H1 (cell line): ENCODE results near the gene CPLANE1.

Experiments
- CHD2 ChIP-seq: IDR thresholded peaks from 2 replicates; pipeline ENCODE4 v1.6.1; 2012; ENCODE audit warnings: low read length, improper control_type of control experiment
- EZH2 ChIP-seq: fragments of 200-600 bp; sonication (generic); IDR thresholded peaks from 2 replicates; pipeline ENCODE4 v1.7.1; 2012; ENCODE audit warnings: low read depth, mild to moderate bottlenecking, moderate library complexity, low read length, inconsistent platforms; ENCODE audit not compliant: severe bottlenecking
- HDAC2 ChIP-seq, 2 experiments: fragments of 300-600 bp in 1 of 2; sonication (generic) in 1 of 2; IDR thresholded peaks; 2 replicates each; pipeline ENCODE4 v1.6.1; 2011 to 2012; ENCODE audit warnings: low read depth in 2 of 2, low read length in 2 of 2, mild to moderate bottlenecking in 2 of 2, moderate library complexity in 2 of 2, borderline replicate concordance in 1 of 2, inconsistent platforms in 1 of 2
- JUN ChIP-seq: IDR thresholded peaks from 2 replicates; pipeline ENCODE4 v1.6.1; 2011; ENCODE audit warnings: low read depth, mild to moderate bottlenecking, improper control_type of control experiment, low read length
- POLR2A ChIP-seq, 2 experiments: IDR thresholded peaks; 1 replicate in 1 of 2; 2 replicates in 1 of 2; pipeline ENCODE4 v1.6.1; 2011; ENCODE audit warnings: low read depth in 2 of 2, low read length in 2 of 2, mild to moderate bottlenecking in 2 of 2; ENCODE audit errors: control extremely low read depth in 1 of 2
- POU5F1 ChIP-seq: IDR thresholded peaks from 2 replicates; pipeline ENCODE4 v1.6.1; 2011; ENCODE audit warnings: low read depth, mild to moderate bottlenecking, low read length, moderate library complexity
- RFX5 ChIP-seq: IDR thresholded peaks from 2 replicates; pipeline ENCODE4 v1.6.1; 2011; ENCODE audit warnings: low read depth, low read length, improper control_type of control experiment, borderline replicate concordance
- RXRA ChIP-seq: IDR thresholded peaks from 2 replicates; pipeline ENCODE4 v1.6.1; 2011; ENCODE audit warnings: low read depth, mild to moderate bottlenecking, low read length, moderate library complexity; ENCODE audit not compliant: insufficient read depth
- TAF7 ChIP-seq: optimal IDR thresholded peaks from 2 replicates; pipeline ENCODE3; 2011; ENCODE audit warnings: low read depth, mild to moderate bottlenecking, inconsistent platforms, low read length, moderate library complexity, borderline replicate concordance
- TBP ChIP-seq: IDR thresholded peaks from 2 replicates; pipeline ENCODE4 v1.6.1; 2011; ENCODE audit warnings: low read depth, low read length, improper control_type of control experiment
- TF ChIP-seq, protein P1 (sequence below), 3 experiments: IDR thresholded peaks; 1 replicate in 2 of 3; 2 replicates in 1 of 3; pipeline versions ENCODE4 v1.5.1 to v1.6.1; 2011; ENCODE audit warnings: low read length in 3 of 3, mild to moderate bottlenecking in 3 of 3, inconsistent platforms in 2 of 3, low read depth in 1 of 3, moderate library complexity in 1 of 3; ENCODE audit not compliant: insufficient read depth in 1 of 3; ENCODE audit errors: control extremely low read depth in 1 of 3

DNA sequence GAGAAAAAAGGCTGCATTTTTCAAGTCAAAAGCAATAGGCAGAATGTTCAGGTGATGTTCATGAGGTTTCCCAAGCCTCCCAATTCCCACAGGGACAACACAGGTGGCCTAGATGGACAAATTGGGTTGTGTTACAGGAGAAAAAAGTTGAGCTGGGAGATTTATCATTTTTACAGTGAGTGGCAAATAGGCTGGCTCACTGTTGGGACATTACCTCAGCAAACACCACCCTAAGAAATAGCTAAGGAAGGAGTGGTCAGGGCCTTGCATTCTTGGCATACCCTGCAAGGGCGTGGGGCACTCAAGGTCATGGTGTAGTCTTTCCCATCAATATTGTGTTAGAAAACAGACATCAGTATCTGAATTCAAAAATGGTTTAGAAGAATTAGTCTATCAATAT lies 23.3 kb upstream of the CPLANE1 start:
- TF ChIP-seq EZH2 (no peak), HDAC2 (IDR thresholded peaks at IDR 0.05; ENCODE audit: borderline replicate concordance in 1 of 2, low read depth in 2 of 2, low read length in 2 of 2) (no peak), JUN (no peak), RFX5 (no peak), RXRA (no peak), POLR2A (IDR thresholded peaks at IDR 0.05; ENCODE audit: control extremely low read depth in 1 of 2, low read depth in 2 of 2, low read length in 2 of 2) (no peak), POU5F1 (no peak), TAF7 (no peak), TBP (no peak), CHD2 (no peak)
- TF ChIP-seq, protein P1, sequence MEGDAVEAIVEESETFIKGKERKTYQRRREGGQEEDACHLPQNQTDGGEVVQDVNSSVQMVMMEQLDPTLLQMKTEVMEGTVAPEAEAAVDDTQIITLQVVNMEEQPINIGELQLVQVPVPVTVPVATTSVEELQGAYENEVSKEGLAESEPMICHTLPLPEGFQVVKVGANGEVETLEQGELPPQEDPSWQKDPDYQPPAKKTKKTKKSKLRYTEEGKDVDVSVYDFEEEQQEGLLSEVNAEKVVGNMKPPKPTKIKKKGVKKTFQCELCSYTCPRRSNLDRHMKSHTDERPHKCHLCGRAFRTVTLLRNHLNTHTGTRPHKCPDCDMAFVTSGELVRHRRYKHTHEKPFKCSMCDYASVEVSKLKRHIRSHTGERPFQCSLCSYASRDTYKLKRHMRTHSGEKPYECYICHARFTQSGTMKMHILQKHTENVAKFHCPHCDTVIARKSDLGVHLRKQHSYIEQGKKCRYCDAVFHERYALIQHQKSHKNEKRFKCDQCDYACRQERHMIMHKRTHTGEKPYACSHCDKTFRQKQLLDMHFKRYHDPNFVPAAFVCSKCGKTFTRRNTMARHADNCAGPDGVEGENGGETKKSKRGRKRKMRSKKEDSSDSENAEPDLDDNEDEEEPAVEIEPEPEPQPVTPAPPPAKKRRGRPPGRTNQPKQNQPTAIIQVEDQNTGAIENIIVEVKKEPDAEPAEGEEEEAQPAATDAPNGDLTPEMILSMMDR (IDR thresholded peaks at IDR 0.05; ENCODE audit: control extremely low read depth in 1 of 3, insufficient read depth in 1 of 3, low read depth in 1 of 3, low read length in 3 of 3) = no peak
